ENCODE results near the gene YARS1.

The YARS1 gene

GRCh38 chr1:32780628-32781234 lies 36.4 kb downstream of the YARS1 start:
- no peak for DNase-seq (ENCODE audit: low read depth, low spot score)

- no peak for DNase-seq (ENCODE audit: low read depth, low spot score)
Measured at GRCh38 chr1:32780005-32780404, 37.2 kb downstream of the YARS1 start.

GRCh38 chr1:32779242-32779641 lies 37.9 kb downstream of the YARS1 start:
- no peak for DNase-seq (ENCODE audit: low read depth, low spot score)

GRCh38 chr1:32775640-32776337 lies 41.4 kb downstream of the YARS1 start:
- no peak for DNase-seq (ENCODE audit: low read depth, low spot score)

GRCh38 chr1:32774950-32775634 lies 42.1 kb downstream of the YARS1 start:
- no peak for DNase-seq (ENCODE audit: low read depth, low spot score)

GRCh38 chr1:32774464-32774808 lies 42.7 kb downstream of the YARS1 start:
- DNase-seq (ENCODE audit: low read depth, low spot score), result no peak

- no peak for DNase-seq (ENCODE audit: low read depth, low spot score)
Measured at GRCh38 chr1:32773764-32774463, 43.2 kb downstream of the YARS1 start.

- DNase-seq (ENCODE audit: low read depth, low spot score), result peak; percentile 91
Measured at GRCh38 chr1:32773018-32773763, 44.0 kb downstream of the YARS1 start.

- DNase-seq (ENCODE audit: low read depth, low spot score), result no peak
Measured at GRCh38 chr1:32772281-32773017, 44.7 kb downstream of the YARS1 start.

GRCh38 chr1:32771561-32772280 lies 45.4 kb downstream of the YARS1 start:
- DNase-seq (ENCODE audit: low read depth, low spot score), result peak; percentile 83

- no peak for DNase-seq (ENCODE audit: low read depth, low spot score)
Measured at GRCh38 chr1:32770741-32771548, 46.2 kb downstream of the YARS1 start.

- DNase-seq (ENCODE audit: low read depth, low spot score), result peak; percentile 78
Measured at GRCh38 chr1:32770221-32770731, 46.9 kb downstream of the YARS1 start.

- peak; percentile 78 for DNase-seq (ENCODE audit: low read depth, low spot score)
Measured at GRCh38 chr1:32769524-32770220, 47.5 kb downstream of the YARS1 start.

GRCh38 chr1:32768110-32768850 lies 48.9 kb downstream of the YARS1 start:
- no peak for DNase-seq (ENCODE audit: low read depth, low spot score)

- DNase-seq (ENCODE audit: low read depth, low spot score), result no peak
Measured at GRCh38 chr1:32767641-32768040, 49.5 kb downstream of the YARS1 start.

- no peak for DNase-seq (ENCODE audit: low read depth, low spot score)
Measured at GRCh38 chr1:32767156-32767555, 50.0 kb downstream of the YARS1 start.

GRCh38 chr1:32766328-32766972 lies 50.7 kb downstream of the YARS1 start:
- peak; percentile 80 for DNase-seq (ENCODE audit: low read depth, low spot score)
